ENCODE data around the gene WDR89.

GRCh38 chr14:63659726-63660125, 18.1 kb upstream of the WDR89 start:
- TF ChIP-seq, protein P1, sequence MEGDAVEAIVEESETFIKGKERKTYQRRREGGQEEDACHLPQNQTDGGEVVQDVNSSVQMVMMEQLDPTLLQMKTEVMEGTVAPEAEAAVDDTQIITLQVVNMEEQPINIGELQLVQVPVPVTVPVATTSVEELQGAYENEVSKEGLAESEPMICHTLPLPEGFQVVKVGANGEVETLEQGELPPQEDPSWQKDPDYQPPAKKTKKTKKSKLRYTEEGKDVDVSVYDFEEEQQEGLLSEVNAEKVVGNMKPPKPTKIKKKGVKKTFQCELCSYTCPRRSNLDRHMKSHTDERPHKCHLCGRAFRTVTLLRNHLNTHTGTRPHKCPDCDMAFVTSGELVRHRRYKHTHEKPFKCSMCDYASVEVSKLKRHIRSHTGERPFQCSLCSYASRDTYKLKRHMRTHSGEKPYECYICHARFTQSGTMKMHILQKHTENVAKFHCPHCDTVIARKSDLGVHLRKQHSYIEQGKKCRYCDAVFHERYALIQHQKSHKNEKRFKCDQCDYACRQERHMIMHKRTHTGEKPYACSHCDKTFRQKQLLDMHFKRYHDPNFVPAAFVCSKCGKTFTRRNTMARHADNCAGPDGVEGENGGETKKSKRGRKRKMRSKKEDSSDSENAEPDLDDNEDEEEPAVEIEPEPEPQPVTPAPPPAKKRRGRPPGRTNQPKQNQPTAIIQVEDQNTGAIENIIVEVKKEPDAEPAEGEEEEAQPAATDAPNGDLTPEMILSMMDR (IDR thresholded peaks at IDR 0.05; ENCODE audit: insufficient read depth, low read length, poor library complexity, severe bottlenecking), result no peak
- no peak for TF ChIP-seq EZH2phosphoT487 (conservative IDR thresholded peaks at IDR 0.05; ENCODE audit: low read length)
